Stimulated activated CD4-positive, alpha-beta T cell treated with anti-CD3 and anti-CD28 coated beads, Interleukin-15, amount 100 ng/mL, for 24 hours (primary cell): ENCODE results near the gene UGT1A1.

ENCODE experiments used
- DNase-seq: peaks from one replicate; pipeline ENCODE4 v3.0.0-alpha.2; 2020

Gene UGT1A1

DNA sequence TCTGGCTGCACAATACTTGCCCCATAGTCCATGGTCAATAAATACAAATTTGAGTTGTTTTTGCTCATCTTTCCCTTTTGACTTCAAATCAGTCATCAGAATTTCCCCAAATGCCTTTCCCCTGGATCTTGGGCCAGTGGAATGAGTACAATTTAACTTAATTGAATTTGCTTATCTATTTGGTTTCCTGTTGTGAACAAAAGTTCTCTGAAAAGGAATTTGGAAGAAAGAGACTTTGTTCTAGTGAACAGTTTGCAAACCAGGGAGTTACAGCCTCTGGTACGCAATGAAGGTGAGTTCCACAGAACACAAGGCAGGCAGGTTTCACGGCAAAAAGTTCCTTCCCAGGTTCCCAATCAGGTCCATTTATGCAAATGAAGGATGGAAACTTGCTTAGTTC, 1.2 kb upstream of the UGT1A1 start:
- no peak for DNase-seq

DNA sequence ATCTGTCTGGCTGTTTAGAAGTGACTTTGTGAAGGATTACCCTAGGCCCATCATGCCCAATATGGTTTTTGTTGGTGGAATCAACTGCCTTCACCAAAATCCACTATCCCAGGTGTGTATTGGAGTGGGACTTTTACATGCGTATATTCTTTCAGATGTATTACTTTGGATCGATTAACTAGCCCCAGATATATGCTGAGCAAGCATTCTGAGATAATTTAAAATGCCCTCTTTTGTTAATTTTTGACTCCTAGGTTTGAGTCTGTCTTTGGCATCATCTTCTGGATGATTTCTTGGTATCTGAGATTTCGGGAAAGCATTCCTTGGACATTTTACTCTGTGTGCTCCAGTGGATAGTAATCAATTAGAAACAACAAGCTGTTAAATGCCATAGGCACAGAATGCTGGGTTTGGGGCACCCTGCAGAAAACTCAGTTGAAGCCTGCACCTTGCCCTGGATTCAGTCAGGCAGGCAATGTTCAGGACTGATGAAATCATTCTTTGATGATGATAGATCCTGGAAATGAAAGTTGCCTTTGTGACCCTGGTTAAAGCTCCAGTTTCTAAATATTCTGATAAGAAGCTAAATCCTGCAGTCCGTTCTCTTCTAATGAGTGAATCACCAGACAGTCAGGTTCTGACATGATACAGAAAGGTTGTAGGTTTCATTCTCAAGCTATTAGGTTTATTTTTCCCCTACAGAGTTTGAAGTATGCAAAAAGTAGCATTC, 1.1 kb downstream of the UGT1A1 start:
- no peak for DNase-seq

DNA sequence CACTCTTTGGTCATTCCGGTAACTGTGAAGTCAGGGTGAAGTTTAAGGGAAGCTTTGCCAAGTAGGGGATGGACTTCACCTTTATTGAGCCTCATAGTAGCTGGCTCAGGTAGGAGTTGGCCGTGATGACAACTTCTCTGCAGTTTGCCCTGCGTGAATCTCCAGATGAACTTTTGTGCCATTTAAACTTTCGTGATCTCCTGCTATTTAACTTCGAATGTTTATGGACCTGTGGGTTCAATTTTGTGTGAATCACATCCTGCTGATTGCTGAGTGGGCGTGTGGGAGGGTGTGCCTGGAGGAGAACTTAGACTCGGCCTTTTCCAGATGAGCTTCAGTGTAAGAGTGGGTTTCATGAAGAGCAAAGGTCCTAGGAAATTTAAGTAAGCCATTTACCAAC, 4.2 kb downstream of the UGT1A1 start:
- DNase-seq = no peak

DNA sequence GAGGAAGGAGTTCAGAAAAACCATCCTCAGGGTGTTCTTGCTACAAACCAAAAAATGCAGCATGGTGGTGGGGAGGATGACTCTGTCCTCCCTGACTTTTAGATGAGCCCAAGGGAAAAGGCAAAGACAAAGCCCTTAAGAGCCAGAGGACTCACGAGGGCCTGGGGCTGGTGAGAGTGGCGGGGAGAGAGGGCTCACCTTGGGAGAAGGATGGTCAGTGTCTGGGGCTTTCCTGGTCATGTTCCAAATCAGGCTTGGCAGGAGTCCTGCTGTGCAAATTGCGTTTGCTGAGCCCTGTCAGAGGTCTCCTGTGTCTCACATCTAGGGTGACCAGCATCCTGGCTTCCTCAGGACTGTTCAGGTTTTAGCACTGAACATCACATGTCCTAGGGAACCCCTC, 4.7 kb downstream of the UGT1A1 start:
- no peak for DNase-seq

DNA sequence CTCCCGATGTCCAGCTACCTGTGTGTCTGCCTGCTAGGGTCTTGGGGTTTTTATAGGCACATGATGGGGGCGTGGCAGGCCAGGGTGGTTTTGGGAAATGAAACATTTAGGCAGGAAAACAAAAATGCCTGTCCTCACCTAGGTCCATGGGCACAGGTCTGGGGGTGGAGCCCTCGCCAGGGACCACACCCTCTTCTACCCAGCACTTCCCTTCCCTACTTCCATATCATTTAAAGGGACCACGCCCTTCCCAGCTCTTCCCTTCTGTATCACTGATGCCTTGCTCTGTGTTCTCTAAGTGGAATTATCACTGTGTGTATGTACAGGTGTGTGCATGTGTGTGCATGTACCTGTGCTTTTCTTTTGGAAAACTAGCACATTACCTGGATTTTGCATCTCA, 6.3 kb downstream of the UGT1A1 start:
- no peak for DNase-seq

DNA sequence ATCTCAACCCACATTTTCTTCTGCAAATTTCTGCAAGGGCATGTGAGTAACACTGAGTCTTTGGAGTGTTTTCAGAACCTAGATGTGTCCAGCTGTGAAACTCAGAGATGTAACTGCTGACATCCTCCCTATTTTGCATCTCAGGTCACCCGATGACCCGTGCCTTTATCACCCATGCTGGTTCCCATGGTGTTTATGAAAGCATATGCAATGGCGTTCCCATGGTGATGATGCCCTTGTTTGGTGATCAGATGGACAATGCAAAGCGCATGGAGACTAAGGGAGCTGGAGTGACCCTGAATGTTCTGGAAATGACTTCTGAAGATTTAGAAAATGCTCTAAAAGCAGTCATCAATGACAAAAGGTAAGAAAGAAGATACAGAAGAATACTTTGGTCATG, 8.0 kb downstream of the UGT1A1 start:
- DNase-seq = no peak

DNA sequence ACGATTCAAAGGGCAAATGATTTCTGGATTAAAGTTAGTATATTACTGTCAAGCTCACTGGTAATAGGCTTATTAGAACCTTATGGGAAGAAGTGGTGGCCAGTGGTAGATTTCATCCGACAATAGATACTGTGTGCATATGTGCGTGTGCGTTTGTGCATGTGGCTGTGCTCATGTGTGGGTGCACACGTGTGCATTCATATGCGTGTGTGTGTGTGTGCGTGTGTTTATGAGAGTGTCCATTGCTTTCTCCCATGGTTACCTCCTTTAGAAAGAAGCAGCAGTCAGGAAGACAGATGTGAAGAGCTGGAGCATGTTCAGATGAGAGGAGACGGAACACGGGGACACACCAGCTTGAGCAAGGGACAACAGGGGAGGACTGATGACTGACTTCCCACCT, 9.2 kb downstream of the UGT1A1 start:
- no peak for DNase-seq

DNA sequence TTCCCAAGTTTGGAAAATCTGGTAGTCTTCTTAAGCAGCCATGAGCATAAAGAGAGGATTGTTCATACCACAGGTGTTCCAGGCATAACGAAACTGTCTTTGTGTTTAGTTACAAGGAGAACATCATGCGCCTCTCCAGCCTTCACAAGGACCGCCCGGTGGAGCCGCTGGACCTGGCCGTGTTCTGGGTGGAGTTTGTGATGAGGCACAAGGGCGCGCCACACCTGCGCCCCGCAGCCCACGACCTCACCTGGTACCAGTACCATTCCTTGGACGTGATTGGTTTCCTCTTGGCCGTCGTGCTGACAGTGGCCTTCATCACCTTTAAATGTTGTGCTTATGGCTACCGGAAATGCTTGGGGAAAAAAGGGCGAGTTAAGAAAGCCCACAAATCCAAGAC, 12.1 kb downstream of the UGT1A1 start:
- no peak for DNase-seq

DNA sequence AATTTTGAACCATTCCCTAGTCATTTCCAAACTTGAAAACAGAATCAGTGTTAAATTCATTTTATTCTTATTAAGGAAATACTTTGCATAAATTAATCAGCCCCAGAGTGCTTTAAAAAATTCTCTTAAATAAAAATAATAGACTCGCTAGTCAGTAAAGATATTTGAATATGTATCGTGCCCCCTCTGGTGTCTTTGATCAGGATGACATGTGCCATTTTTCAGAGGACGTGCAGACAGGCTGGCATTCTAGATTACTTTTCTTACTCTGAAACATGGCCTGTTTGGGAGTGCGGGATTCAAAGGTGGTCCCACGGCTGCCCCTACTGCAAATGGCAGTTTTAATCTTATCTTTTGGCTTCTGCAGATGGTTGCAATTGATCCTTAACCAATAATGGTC, 12.5 kb downstream of the UGT1A1 start:
- no peak for DNase-seq

DNA sequence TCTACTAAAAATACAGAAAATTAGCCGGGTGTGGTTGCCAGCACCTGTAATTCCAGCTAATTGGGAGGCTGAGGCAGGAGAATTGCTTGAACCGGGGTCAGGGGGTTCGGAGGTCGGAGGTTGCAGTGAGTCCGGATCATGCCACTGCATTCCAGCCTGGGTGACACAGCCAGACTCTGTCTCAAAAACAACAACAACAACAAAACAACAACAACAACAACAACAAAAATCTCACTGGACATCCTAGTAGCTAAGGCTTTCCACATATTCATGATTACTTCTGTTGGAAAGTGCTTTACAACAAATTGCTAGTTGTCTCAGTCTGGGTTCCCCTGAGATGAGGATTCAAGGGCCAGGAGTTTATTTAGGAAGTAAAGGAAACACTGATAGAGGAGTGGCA, 13.8 kb downstream of the UGT1A1 start:
- no peak for DNase-seq

DNA sequence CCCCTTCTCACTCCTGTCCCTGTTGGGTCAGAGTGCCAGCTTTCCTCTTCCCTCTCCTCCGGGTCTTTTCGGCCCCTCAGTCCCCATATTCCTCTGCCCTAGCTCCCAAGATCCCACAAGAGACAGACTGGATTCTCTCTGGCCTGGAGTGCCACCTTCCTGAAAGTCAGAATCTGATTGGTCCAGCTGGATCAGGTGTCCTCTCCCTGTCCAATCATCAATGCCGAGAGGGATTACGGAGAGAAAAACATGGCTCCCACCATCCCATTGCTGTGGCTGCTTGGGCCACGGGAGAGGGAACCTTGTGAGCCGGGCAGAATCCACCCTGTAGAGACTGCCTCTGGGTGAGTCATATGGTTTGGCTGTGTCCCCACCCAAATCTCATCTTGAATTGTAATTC, 15.3 kb downstream of the UGT1A1 start:
- DNase-seq = no peak

DNA sequence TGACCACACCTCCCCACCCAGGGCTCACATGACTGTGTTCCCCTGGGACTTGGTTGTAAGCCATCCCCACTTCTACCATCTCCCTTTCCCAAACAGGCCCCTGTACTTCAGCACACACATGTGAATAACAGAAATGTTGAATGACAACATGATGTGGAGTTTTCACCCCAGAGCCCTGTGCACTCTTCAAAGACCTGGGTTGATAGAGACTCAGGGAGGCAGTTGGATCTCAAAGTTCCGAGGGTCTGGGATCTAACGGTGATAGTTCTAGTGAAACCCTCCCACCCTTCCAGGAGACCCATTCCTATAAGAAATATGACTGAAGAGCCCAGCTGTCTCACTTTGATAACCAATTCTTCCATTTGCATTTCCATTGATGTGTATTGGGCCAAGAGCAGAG, 18.0 kb downstream of the UGT1A1 start, which contains the start of gene MROH2A:
Gene MROH2A, plus strand, starts transcription at position 301 of the 400 bp plus-strand sequence. CDS start 1,029 bp downstream, outside the sequence.
- DNase-seq = no peak

DNA sequence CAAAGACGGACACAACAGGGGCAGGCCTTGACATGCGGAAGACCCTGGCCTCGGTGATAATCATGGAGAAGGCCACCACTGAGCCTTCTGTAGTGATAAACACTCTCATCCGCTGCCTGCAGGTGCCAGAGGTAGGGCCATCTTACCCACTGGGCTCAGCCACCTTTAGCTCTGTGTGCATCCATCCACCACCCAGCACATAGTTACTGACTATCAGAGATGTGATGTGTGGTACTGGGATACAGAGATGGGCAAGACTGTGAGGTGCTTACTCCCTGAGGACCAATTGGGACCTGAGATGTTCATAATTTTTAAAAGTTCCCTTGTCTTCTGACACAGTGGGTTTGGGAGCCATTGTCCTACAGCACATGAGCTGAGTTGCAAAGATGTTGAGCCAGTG, 19.7 kb downstream of the UGT1A1 start:
- DNase-seq = no peak

DNA sequence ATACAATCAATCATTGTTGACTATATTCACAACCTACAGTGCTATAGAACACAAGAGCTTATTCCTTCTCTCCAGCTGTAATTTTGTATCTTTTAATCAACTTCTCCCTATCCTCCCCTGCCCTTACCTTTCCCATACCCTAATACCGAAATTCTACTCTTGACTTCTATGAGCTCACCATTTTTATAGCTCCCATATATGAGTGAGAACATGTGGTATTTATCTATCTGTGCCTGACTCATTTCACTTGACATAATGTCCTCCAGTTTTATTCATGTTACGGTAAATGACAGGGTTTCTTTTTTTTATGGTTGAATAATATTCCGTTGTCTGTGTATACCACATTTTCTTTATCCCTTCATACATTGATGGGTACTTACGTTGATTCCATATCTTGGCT, 20.7 kb downstream of the UGT1A1 start:
- DNase-seq = no peak

DNA sequence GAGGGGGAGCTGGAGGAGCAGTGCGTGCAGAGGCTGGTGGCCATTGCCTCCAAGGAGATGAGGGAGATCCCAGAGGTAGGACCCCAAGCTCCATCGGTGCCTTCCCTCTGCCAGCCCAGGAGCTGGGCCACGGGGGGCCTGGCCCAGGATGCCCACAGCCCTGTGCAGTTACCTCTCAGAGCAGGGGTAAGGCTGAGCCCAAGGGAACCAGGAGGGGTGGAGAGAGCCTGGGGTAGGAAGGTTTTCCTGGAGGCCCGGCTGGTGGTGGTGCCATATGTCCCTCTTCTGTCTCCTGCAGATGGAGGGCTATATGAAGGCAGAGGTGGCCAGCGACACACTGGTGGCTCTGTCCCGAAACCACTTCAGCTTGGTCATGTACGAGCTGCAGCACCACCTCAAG, 29.5 kb downstream of the UGT1A1 start:
- DNase-seq = no peak

DNA sequence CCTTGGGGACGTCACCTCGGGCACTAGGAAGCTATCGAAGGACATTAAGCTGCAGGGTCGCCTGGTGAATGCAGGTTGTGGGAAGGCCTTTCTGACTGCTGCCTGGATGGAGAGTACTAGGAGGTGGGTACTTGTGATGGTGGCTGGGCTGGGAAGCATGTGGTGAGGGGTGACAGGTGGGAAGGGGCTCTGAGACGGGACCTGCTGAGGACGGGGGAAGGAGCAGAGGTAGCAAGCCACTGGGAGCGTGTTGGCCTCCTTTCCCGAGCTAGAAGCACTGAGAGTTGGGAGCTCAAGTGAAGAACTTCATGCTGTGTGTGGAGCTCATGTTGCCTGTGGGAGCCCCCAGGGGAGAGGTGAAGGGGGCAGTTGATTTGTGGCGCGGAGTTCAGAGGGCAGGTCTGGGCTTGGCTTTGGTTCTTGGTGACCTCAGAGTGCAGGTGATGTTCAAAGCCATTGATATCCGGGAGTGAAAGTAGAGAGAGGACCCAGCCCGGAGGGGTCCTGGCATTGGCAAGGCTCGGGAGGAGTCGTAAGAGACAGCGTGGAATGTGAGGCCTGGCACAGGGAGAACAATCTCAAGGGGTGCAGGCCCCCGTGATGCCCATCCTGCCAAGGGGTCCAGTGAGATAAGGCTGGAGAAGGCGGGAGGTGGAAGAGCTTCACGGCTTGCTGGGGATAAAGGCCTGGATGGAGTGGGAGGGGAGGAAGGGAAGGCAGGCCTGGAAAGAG, 31.2 kb downstream of the UGT1A1 start:
- no peak for DNase-seq

DNA sequence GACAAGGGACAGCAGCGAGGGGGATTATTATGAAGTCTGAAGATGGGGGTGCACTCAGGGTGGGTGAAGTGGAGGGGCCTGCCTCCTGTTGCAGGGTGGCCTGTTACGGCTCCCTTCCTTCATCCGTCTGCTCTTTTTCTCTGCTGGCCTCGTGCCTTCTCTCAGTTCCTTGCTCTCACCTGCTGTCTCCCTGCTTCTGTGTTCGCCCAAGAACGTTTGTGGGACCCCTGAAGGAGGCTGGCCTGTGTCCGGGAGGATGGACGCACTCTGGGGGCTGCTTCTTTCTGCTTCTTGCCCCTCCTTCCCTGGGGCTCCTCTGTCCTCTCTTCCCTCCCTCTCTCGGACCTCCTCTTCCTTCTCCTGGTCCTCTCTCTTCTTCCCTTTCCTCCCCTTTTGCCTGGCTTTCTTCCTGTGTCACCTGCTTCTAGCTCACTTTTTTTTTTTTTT, 31.8 kb downstream of the UGT1A1 start:
- no peak for DNase-seq

DNA sequence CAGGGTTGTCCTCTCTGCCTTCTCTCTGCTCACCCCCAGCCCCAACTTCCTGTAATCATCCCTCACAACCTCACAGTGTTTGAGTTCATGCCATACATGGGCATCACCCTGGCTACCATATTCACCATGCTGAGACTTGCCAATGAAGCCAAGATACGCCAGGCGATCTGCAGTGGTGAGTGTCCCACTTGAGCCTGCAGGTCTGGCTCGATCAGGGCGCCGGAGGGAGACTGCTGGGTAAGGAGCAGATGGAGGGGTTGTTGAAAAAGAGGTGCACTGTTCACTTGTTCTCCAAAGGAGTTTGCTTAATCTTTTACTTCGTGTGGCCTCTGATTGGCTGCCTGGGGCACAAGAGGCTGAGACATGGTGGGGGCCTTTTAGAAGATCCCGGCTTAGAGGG, 32.6 kb downstream of the UGT1A1 start:
- DNase-seq = no peak

DNA sequence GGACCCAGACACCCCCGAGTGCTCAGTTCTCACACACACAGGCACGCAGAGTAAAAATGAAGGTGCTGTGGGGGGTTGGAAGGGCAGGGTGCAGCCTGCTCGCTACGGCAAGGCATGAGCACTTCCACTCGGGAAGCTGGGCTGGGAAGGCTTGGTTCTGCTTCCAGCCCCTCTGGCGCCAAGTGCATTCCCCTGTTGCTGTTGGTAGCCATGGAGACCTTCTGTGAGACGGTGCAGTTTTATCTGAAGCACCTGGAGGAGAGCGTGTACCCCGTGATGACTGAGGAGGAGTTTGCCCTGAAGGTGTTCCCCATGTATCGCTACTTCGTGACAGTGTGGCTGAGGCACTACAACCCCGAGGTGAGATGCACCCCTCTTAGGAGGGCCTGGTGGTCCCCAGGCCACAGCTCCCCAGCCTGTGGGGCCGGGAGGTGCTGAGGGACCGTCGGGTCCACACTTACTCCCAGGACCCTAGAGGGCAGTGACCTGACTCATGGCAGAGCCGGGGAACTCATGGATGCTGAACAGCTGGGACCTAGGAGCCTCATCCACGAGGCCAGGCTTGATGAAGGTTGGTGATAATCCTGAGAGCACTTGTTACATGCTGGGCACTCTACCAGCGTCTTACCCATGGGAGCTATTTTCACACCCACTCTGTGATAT, 33.5 kb downstream of the UGT1A1 start:
- DNase-seq = no peak

DNA sequence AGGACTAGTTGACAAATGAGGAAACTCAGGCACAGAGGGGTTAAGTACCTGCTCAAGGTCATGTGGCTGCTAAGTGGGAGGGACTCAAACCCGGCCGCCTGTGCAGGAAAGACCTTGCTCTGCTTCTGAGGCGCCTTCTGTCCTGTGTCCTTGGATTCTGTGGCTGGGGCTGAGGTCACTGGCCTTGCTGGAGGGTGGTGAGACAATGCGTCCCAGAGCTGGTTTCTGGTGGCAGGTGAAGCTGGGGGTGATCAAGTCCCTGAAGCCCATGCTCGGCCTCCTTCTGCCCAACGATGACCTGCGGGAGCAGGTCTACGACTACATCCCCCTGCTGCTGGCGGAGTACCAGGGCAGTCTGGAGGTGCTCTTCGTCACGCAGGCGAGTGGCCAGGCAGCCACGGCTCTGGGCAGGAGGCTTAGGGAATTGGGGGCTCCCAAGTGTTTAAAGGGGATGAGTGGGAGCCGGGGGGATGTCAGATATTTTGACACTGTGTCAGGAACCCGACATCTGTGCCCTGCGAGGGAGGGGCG, 34.1 kb downstream of the UGT1A1 start:
- no peak for DNase-seq

DNA sequence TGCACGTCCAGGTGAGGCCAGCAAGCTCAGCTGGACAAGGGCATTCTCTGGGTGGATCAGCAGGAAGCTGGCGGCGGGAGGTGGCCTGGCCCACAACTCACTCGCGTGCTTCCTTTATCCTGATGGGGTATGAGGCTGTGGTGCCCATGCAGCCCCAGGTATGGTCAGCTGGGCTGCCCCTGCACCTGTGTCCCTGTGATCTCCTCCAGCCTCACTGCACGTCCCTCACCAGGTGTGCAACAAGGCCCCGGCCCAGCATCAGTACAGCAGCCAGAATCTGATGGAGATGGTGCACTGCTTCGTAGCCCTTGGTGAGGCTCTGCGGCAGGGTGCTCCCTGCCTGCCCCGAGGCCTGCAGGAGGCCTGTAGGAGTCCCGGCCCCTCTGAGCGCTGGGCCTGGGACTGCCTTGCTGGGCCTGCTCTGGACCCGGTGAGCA, 35.7 kb downstream of the UGT1A1 start:
- no peak for DNase-seq

DNA sequence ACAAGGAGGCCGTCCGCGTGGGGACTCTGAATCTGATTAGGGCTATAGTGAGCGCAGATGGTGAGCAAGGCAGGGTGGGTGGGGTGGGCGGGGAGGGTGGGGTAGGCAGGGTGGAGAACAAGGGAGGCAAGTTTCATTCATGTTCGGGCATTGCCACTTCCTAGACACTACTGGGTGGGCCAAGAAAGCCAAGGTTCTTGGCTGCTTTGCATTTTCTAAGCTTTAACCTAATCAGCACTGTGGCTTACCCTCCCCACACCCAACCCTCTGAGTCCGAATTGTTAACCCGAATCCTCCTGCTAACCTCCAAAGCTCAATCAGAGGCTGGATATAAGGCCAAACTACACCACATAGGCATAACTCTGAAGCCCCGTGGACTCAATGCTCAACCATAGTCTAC, 36.2 kb downstream of the UGT1A1 start:
- no peak for DNase-seq

DNA sequence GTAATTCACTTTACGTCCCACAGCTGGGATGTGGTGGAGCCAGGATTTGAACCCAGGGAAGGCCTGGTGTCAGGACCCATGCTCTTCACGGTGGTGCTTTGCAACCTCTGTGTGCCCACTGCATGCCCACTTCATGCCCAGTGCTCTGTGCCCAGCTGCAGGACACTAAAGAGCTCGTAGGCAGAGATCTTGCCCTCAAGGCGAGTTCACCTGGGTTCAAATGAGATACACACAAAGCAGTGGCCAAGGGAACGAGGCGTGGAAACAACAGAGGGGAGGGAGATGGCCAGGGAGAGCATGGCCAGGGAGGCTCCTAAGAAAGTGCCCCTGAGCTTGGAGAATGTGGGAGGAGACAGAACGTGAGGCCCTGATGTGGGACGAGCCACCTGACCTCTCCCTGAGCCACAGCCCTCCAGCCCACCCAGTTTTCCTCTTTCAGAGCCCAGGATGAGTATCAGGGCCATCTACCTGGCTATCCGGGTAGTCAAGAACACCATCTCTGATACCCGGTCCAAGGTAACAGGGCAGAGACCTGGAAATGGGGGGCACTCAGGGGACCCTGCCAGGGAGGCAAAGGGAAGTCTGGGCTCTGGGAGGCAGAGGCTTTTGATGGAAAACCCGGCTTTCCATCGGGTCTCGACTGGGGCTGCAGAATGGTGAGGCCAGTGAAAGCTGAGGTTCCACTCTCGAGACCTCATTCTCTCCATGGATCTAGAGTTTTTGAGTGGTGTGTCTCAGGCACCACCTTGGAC, 38.4 kb downstream of the UGT1A1 start:
- no peak for DNase-seq
